Stimulated activated memory B cell treated with anti-CD40 and anti-IgM and Interleukin-4, amounts not matched to agents 10 μg/mL and 1 μg/mL and 100 μg/mL, for 72 hours (primary cell): ENCODE results near the gene NDUFAF4.
"Not testable (repeated sequence)": the region's sequence is repeated elsewhere in the genome, so short reads cannot be mapped to it uniquely, and the experiment has no call there.

ENCODE experiments used
- ATAC-seq: fragments of 150-1000 bp; cut with Tn5 transposase; 2 replicates; pipeline ENCODE4 v1.10.0; 2021
- H3K27ac Mint-ChIP-seq: one replicate; pipeline ENCODE4 v1.8.0; 2022; ENCODE audit warnings: mild to moderate bottlenecking, mixed read lengths
- H3K27me3 Mint-ChIP-seq: one replicate; pipeline ENCODE4 v1.8.0; 2022; ENCODE audit warnings: mixed read lengths
- H3K36me3 Mint-ChIP-seq: one replicate; pipeline ENCODE4 v1.8.0; 2022; ENCODE audit warnings: mixed read lengths
- H3K4me1 Mint-ChIP-seq: one replicate; pipeline ENCODE4 v1.8.0; 2022; ENCODE audit warnings: mixed read lengths
- H3K4me3 Mint-ChIP-seq: one replicate; pipeline ENCODE4 v1.8.0; 2022; ENCODE audit warnings: mild to moderate bottlenecking, moderate library complexity, mixed read lengths
- H3K9me3 Mint-ChIP-seq: one replicate; pipeline ENCODE4 v1.8.0; 2022; ENCODE audit warnings: mixed read lengths

NDUFAF4 gene

GRCh38 chr6:96913621-96914020 is 15.9 kb upstream of the NDUFAF4 start:
- H3K27me3 Mint-ChIP-seq: peaks cover 30% of the 10 kb centered on the region
- H3K36me3 Mint-ChIP-seq: no peaks in the 10 kb centered on the region

GRCh38 chr6:96911751-96912150 is 14.1 kb upstream of the NDUFAF4 start:
- no peaks in the 10 kb centered on the region for H3K36me3 Mint-ChIP-seq
- H3K4me1 Mint-ChIP-seq: peaks cover 6% of the 10 kb centered on the region
- ATAC-seq: no peak
- H3K4me3 Mint-ChIP-seq: no peak overlapping the region
- peaks cover 30% of the 10 kb centered on the region for H3K27me3 Mint-ChIP-seq
- H3K27ac Mint-ChIP-seq: no peak overlapping the region
- H3K9me3 Mint-ChIP-seq: no peaks in the 10 kb centered on the region

More at GRCh38 chr6:96913621-96914020, 15.9 kb upstream of the NDUFAF4 start:
- Mint-ChIP-seq H3K4me3 (no peak overlapping the region), H3K27ac (no peak overlapping the region), H3K9me3 (no peaks in the 10 kb centered on the region), H3K4me1 (peaks cover 11% of the 10 kb centered on the region)
- ATAC-seq: no peak

GRCh38 chr6:96911171-96911570 is 13.5 kb upstream of the NDUFAF4 start:
- Mint-ChIP-seq H3K36me3 (no peaks in the 10 kb centered on the region), H3K9me3 (no peaks in the 10 kb centered on the region), H3K27ac (no peak overlapping the region), H3K4me1 (peaks cover 6% of the 10 kb centered on the region), H3K4me3 (no peak overlapping the region), H3K27me3 (peaks cover 30% of the 10 kb centered on the region)
- ATAC-seq: no peak

- ATAC-seq: no peak
- peaks cover 23% of the 10 kb centered on the region for H3K27me3 Mint-ChIP-seq
- no peak overlapping the region for H3K27ac Mint-ChIP-seq
- no peaks in the 10 kb centered on the region for H3K9me3 Mint-ChIP-seq
- H3K36me3 Mint-ChIP-seq: no peaks in the 10 kb centered on the region
- no peak overlapping the region for H3K4me3 Mint-ChIP-seq
- peaks cover 6% of the 10 kb centered on the region for H3K4me1 Mint-ChIP-seq
Observed at GRCh38 chr6:96909811-96910210, 12.1 kb upstream of the NDUFAF4 start.

GRCh38 chr6:96907498-96907897 is 9.8 kb upstream of the NDUFAF4 start:
- Mint-ChIP-seq H3K4me1 (peaks cover 8% of the 10 kb centered on the region), H3K27me3 (peaks cover 28% of the 10 kb centered on the region), H3K27ac (no peak overlapping the region), H3K4me3 (no peak overlapping the region), H3K9me3 (no peaks in the 10 kb centered on the region), H3K36me3 (no peaks in the 10 kb centered on the region)
- peak; percentile 91 for ATAC-seq

GRCh38 chr6:96900873-96901272 is 3.2 kb upstream of the NDUFAF4 start:
- Mint-ChIP-seq H3K27ac (no peak overlapping the region), H3K4me3 (no peak overlapping the region), H3K36me3 (peaks cover 3% of the 10 kb centered on the region), H3K27me3 (peaks cover 13% of the 10 kb centered on the region), H3K4me1 (peaks cover 25% of the 10 kb centered on the region), H3K9me3 (no peaks in the 10 kb centered on the region)
- ATAC-seq: no peak

- no peak for ATAC-seq
- peaks cover 6% of the 10 kb centered on the region for H3K36me3 Mint-ChIP-seq
- peaks cover 28% of the 10 kb centered on the region for H3K4me1 Mint-ChIP-seq
- no peak overlapping the region for H3K4me3 Mint-ChIP-seq
- H3K9me3 Mint-ChIP-seq: no peaks in the 10 kb centered on the region
- no peak overlapping the region for H3K27ac Mint-ChIP-seq
- peaks cover 13% of the 10 kb centered on the region for H3K27me3 Mint-ChIP-seq
Observed at GRCh38 chr6:96899451-96899998, 1.8 kb upstream of the NDUFAF4 start.

- Mint-ChIP-seq H3K9me3 (no peaks in the 10 kb centered on the region), H3K27ac (peak overlapping the region; percentile 91)
- no peak for ATAC-seq
Observed at GRCh38 chr6:96899019-96899418, 1.3 kb upstream of the NDUFAF4 start.

GRCh38 chr6:96898241-96898851 is 655 bp upstream of the NDUFAF4 start:
- Mint-ChIP-seq H3K36me3 (peaks cover 6% of the 10 kb centered on the region), H3K9me3 (no peaks in the 10 kb centered on the region), H3K27ac (peak overlapping the region; percentile 91), H3K4me1 (peaks cover 28% of the 10 kb centered on the region), H3K4me3 (peak overlapping the region; percentile 92), H3K27me3 (peaks cover 9% of the 10 kb centered on the region)
- no peak for ATAC-seq

More at GRCh38 chr6:96899019-96899418, 1.3 kb upstream of the NDUFAF4 start:
- Mint-ChIP-seq H3K4me1 (peaks cover 28% of the 10 kb centered on the region), H3K27me3 (peaks cover 13% of the 10 kb centered on the region), H3K4me3 (no peak overlapping the region), H3K36me3 (peaks cover 6% of the 10 kb centered on the region)

- Mint-ChIP-seq H3K36me3 (peaks cover 15% of the 10 kb centered on the region), H3K27ac (no peak overlapping the region), H3K4me1 (peaks cover 6% of the 10 kb centered on the region), H3K4me3 (no peak overlapping the region), H3K9me3 (no peaks in the 10 kb centered on the region), H3K27me3 (no peaks in the 10 kb centered on the region)
- no peak for ATAC-seq
Observed at GRCh38 chr6:96889146-96889545, 8.5 kb downstream of the NDUFAF4 start.

GRCh38 chr6:96888745-96889144 is 8.9 kb downstream of the NDUFAF4 start:
- H3K27ac Mint-ChIP-seq: no peak overlapping the region
- H3K27me3 Mint-ChIP-seq: no peaks in the 10 kb centered on the region
- no peak overlapping the region for H3K4me3 Mint-ChIP-seq
- peaks cover 6% of the 10 kb centered on the region for H3K4me1 Mint-ChIP-seq
- ATAC-seq: no peak
- peaks cover 15% of the 10 kb centered on the region for H3K36me3 Mint-ChIP-seq
- H3K9me3 Mint-ChIP-seq: no peaks in the 10 kb centered on the region

- no peaks in the 10 kb centered on the region for H3K27me3 Mint-ChIP-seq
- H3K27ac Mint-ChIP-seq: no peak overlapping the region
- H3K9me3 Mint-ChIP-seq: no peaks in the 10 kb centered on the region
- H3K36me3 Mint-ChIP-seq: peaks cover 15% of the 10 kb centered on the region
- no peak for ATAC-seq
- H3K4me3 Mint-ChIP-seq: no peak overlapping the region
- H3K4me1 Mint-ChIP-seq: peaks cover 6% of the 10 kb centered on the region
Observed at GRCh38 chr6:96886519-96886918, 11.2 kb downstream of the NDUFAF4 start.

- not testable (repeated sequence) for H3K27me3 Mint-ChIP-seq
- peak overlapping the region; percentile 57 for H3K4me3 Mint-ChIP-seq
Observed at GRCh38 chr6:96885187-96885631, 12.5 kb downstream of the NDUFAF4 start.

GRCh38 chr6:96878143-96878542 is 19.5 kb downstream of the NDUFAF4 start:
- no peaks in the 10 kb centered on the region for H3K4me1 Mint-ChIP-seq

More at GRCh38 chr6:96885187-96885631, 12.5 kb downstream of the NDUFAF4 start:
- peak; percentile 53 for ATAC-seq
- not testable (repeated sequence) for H3K36me3 Mint-ChIP-seq, H3K27ac Mint-ChIP-seq, H3K4me1 Mint-ChIP-seq, H3K9me3 Mint-ChIP-seq

GRCh38 chr6:96876886-96877545 is 20.7 kb downstream of the NDUFAF4 start:
- Mint-ChIP-seq H3K9me3 (no peaks in the 10 kb centered on the region), H3K4me3 (no peak overlapping the region), H3K27me3 (no peaks in the 10 kb centered on the region), H3K27ac (no peak overlapping the region), H3K4me1 (no peaks in the 10 kb centered on the region), H3K36me3 (no peaks in the 10 kb centered on the region)
- ATAC-seq: no peak

More at GRCh38 chr6:96878143-96878542, 19.5 kb downstream of the NDUFAF4 start:
- Mint-ChIP-seq H3K27ac (no peak overlapping the region), H3K9me3 (no peaks in the 10 kb centered on the region), H3K27me3 (no peaks in the 10 kb centered on the region), H3K4me3 (no peak overlapping the region), H3K36me3 (no peaks in the 10 kb centered on the region)
- no peak for ATAC-seq

- H3K36me3 Mint-ChIP-seq: no peaks in the 10 kb centered on the region
- no peaks in the 10 kb centered on the region for H3K27me3 Mint-ChIP-seq
- no peak overlapping the region for H3K4me3 Mint-ChIP-seq
- no peak overlapping the region for H3K27ac Mint-ChIP-seq
- ATAC-seq: no peak
- H3K4me1 Mint-ChIP-seq: no peaks in the 10 kb centered on the region
- no peaks in the 10 kb centered on the region for H3K9me3 Mint-ChIP-seq
Observed at GRCh38 chr6:96872976-96873375, 24.7 kb downstream of the NDUFAF4 start.
